ENCODE measurements around the gene CAPZB. TPM values are rescaled to one million over a fixed set of nuclear protein-coding genes. Genes with fewer than 3 reads are reported as not detected.
A peak's percentile ranks its signal among the peaks of the same experiment; 100 is the strongest.

CAPZB gene
- total RNA-seq, 1 donor from 2014 or later = 160 TPM

GRCh38 chr1:19447550-19447949, 37.8 kb downstream of the CAPZB start:
- DNase-seq = no peak

GRCh38 chr1:19445417-19446342, 39.7 kb downstream of the CAPZB start:
- DNase-seq = peak; percentile 64

GRCh38 chr1:19444296-19445021, 40.9 kb downstream of the CAPZB start:
- DNase-seq = no peak

- DNase-seq = no peak
Observed at GRCh38 chr1:19443326-19443725, 42.0 kb downstream of the CAPZB start.

GRCh38 chr1:19442154-19443096, 42.9 kb downstream of the CAPZB start:
- no peak for DNase-seq

GRCh38 chr1:19441048-19441780, 44.1 kb downstream of the CAPZB start:
- DNase-seq = no peak

- DNase-seq = peak; percentile 67
Observed at GRCh38 chr1:19439464-19440171, 45.7 kb downstream of the CAPZB start.

- peak; percentile 39 for DNase-seq
Observed at GRCh38 chr1:19438516-19439195, 46.7 kb downstream of the CAPZB start.

- peak; percentile 97 for DNase-seq
Observed at GRCh38 chr1:19437891-19438294, 47.4 kb downstream of the CAPZB start.

- peak; percentile 78 for DNase-seq
Observed at GRCh38 chr1:19436716-19437476, 48.4 kb downstream of the CAPZB start.

GRCh38 chr1:19435851-19436455, 49.4 kb downstream of the CAPZB start:
- peak; percentile 67 for DNase-seq

- no peak for DNase-seq
Observed at GRCh38 chr1:19435181-19435580, 50.2 kb downstream of the CAPZB start.

GRCh38 chr1:19433719-19433998, 51.7 kb downstream of the CAPZB start:
- DNase-seq = no peak

- DNase-seq = no peak
Observed at GRCh38 chr1:19432943-19433718, 52.2 kb downstream of the CAPZB start.

- DNase-seq = peak; percentile 92
Observed at GRCh38 chr1:19430121-19431068, 54.9 kb downstream of the CAPZB start.

- peak; percentile 53 for DNase-seq
Observed at GRCh38 chr1:19429611-19430010, 55.7 kb downstream of the CAPZB start.

- no peak for DNase-seq
Observed at GRCh38 chr1:19427087-19427781, 58.1 kb downstream of the CAPZB start.

All from dermis blood vessel endothelial cell (primary cell).